ENCODE measurements around the gene LRRC23. TPM values are rescaled to one million over a fixed set of nuclear protein-coding genes. Genes with fewer than 3 reads are reported as not detected.

The LRRC23 gene
- total and polyA plus RNA-seq, 9 of the 15 experiments (the other 6 are each of a cell fraction or from before 2014, with no cell fraction given): 2.2 to 7.0 (median 3.0) TPM

DNA sequence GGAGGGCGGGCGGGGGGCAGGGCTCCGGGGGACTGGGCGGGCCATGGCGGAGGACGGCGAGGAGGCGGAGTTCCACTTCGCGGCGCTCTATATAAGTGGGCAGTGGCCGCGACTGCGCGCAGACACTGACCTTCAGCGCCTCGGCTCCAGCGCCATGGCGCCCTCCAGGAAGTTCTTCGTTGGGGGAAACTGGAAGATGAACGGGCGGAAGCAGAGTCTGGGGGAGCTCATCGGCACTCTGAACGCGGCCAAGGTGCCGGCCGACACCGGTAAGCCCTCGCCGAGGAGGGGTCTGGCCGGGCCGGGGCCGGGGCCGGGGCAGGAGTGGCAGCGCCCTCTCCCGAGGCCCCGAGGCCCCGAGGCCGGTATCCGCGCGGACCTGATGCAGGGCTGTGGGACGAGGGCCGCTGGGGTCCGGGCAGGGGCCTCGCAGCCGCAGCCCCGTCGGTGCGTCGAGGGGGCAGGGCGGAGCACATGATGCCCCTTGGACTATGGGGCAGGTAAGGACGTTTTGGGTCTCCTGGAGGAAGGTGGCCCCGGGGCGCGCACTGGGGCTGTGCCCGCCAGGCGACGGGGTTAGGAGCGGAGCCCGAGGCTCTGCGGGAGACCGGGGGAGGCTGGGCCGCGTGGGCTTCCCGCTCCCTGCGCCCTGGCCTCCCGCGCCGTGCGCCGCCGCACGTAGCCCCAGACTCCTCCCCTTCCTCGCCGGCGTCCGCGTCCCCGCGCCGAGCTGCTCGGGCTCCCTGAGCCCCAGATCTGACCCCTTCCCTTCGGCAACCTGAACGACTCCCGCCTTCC, 37.0 kb upstream of the LRRC23 start, which contains the start of gene TPI1 (continued):
- TF ChIP-seq, protein P1, sequence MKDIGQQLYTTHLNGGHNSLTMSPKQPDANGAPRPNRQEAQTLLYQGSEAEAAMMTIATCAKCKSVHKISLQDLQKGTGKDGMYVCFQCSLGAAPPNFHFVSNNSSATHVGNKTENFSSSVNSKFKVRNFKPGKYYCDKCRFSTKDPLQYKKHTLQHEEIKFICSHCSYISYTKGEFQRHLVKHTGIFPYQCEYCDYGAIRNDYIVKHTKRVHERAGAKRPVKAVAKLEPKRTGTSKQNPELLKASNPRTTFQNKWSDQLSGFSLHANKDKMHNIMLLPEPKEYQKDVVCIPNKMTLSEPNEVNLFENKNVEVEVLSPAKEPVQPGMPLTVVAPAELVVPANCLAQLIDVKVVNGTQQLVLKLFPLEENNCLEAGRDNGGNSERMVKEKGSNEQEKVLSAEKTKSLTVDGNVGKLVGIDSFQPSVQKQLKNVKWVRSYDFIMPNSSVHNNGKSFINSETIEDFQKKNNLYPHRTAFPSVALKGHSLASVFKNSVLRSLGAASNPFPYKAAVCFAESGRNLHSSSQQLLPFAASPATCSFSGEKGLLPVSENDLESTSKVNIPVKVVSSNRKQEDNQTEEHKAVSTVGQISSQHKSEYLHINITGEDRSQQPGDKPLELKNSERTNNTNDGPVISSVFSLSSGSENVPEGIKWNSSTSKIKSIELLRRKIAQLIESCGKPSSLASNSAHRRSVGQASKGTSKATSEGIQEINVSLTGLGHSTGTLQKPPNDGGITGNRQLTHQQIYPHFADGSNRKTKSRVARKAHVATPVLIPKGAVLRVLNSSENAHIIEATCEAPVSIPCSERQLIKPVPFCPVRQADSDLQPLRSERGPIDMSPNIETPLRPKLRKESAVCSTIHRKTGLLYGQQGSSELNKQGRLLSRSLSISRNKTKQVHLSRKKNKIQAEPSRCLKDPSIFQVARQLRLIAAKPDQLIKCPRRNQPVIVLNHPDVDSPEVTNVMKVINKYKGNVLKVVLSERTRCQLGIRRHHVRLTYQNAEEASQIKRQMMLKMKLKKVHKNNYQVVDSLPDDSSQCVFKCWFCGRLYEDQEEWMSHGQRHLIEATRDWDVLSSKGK (CRISPR knock-in tag; IDR thresholded peaks at IDR 0.05): no peak
- TF ChIP-seq COPS2 (conservative IDR thresholded peaks at IDR 0.05): no peak
- TF ChIP-seq, protein P2, sequence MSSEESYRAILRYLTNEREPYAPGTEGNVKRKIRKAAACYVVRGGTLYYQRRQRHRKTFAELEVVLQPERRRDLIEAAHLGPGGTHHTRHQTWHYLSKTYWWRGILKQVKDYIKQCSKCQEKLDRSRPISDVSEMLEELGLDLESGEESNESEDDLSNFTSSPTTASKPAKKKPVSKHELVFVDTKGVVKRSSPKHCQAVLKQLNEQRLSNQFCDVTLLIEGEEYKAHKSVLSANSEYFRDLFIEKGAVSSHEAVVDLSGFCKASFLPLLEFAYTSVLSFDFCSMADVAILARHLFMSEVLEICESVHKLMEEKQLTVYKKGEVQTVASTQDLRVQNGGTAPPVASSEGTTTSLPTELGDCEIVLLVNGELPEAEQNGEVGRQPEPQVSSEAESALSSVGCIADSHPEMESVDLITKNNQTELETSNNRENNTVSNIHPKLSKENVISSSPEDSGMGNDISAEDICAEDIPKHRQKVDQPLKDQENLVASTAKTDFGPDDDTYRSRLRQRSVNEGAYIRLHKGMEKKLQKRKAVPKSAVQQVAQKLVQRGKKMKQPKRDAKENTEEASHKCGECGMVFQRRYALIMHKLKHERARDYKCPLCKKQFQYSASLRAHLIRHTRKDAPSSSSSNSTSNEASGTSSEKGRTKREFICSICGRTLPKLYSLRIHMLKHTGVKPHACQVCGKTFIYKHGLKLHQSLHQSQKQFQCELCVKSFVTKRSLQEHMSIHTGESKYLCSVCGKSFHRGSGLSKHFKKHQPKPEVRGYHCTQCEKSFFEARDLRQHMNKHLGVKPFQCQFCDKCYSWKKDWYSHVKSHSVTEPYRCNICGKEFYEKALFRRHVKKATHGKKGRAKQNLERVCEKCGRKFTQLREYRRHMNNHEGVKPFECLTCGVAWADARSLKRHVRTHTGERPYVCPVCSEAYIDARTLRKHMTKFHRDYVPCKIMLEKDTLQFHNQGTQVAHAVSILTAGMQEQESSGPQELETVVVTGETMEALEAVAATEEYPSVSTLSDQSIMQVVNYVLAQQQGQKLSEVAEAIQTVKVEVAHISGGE (CRISPR knock-in tag; IDR thresholded peaks at IDR 0.05): 0 out of 6 replicates have a peak, but pooled peaks of 1 of the 3 experiments have one; percentile 29
- TF ChIP-seq NRF1 (conservative IDR thresholded peaks at IDR 0.05 in 1 of 2, IDR thresholded peaks at IDR 0.05 in 1 of 2): peak; percentile 82 to 85
- no peak for TF ChIP-seq ZSCAN29 (IDR thresholded peaks at IDR 0.05)
- no peak for TF ChIP-seq PRMT5 (CRISPR knock-in tag; IDR thresholded peaks at IDR 0.05)
- TF ChIP-seq, protein P3, sequence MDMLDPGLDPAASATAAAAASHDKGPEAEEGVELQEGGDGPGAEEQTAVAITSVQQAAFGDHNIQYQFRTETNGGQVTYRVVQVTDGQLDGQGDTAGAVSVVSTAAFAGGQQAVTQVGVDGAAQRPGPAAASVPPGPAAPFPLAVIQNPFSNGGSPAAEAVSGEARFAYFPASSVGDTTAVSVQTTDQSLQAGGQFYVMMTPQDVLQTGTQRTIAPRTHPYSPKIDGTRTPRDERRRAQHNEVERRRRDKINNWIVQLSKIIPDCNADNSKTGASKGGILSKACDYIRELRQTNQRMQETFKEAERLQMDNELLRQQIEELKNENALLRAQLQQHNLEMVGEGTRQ (CRISPR knock-in tag; IDR thresholded peaks at IDR 0.05): no peak
- TF ChIP-seq PHF8 (IDR thresholded peaks at IDR 0.05; ENCODE audit: borderline replicate concordance, low read length): peak; percentile 82
- TF ChIP-seq, protein P4, sequence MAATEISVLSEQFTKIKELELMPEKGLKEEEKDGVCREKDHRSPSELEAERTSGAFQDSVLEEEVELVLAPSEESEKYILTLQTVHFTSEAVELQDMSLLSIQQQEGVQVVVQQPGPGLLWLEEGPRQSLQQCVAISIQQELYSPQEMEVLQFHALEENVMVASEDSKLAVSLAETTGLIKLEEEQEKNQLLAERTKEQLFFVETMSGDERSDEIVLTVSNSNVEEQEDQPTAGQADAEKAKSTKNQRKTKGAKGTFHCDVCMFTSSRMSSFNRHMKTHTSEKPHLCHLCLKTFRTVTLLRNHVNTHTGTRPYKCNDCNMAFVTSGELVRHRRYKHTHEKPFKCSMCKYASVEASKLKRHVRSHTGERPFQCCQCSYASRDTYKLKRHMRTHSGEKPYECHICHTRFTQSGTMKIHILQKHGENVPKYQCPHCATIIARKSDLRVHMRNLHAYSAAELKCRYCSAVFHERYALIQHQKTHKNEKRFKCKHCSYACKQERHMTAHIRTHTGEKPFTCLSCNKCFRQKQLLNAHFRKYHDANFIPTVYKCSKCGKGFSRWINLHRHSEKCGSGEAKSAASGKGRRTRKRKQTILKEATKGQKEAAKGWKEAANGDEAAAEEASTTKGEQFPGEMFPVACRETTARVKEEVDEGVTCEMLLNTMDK (IDR thresholded peaks at IDR 0.05; ENCODE audit: borderline replicate concordance, insufficient read depth, low read depth, low read length, poor library complexity, severe bottlenecking): no peak
- no peak for TF ChIP-seq GATAD2B (IDR thresholded peaks at IDR 0.05; ENCODE audit: borderline replicate concordance)
- TF ChIP-seq ARID2 (IDR thresholded peaks at IDR 0.05): no peak
- TF ChIP-seq MED1 (CRISPR knock-in tag; IDR thresholded peaks at IDR 0.05; ENCODE audit: borderline replicate concordance): 0 out of 2 replicates have a peak, but pooled peaks have one; percentile 81
- TF ChIP-seq, protein P5, sequence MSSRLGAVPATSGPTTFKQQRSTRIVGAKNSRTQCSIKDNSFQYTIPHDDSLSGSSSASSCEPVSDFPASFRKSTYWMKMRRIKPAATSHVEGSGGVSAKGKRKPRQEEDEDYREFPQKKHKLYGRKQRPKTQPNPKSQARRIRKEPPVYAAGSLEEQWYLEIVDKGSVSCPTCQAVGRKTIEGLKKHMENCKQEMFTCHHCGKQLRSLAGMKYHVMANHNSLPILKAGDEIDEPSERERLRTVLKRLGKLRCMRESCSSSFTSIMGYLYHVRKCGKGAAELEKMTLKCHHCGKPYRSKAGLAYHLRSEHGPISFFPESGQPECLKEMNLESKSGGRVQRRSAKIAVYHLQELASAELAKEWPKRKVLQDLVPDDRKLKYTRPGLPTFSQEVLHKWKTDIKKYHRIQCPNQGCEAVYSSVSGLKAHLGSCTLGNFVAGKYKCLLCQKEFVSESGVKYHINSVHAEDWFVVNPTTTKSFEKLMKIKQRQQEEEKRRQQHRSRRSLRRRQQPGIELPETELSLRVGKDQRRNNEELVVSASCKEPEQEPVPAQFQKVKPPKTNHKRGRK (tag; IDR thresholded peaks at IDR 0.05): no peak
